ENCODE results near the gene HEPH. TPM values are rescaled to one million over a fixed set of nuclear protein-coding genes. Genes with fewer than 3 reads are reported as not detected.

Gene HEPH
- total RNA-seq, 2 donors from 2014 or later = 6.9 to 26.4 TPM

DNA sequence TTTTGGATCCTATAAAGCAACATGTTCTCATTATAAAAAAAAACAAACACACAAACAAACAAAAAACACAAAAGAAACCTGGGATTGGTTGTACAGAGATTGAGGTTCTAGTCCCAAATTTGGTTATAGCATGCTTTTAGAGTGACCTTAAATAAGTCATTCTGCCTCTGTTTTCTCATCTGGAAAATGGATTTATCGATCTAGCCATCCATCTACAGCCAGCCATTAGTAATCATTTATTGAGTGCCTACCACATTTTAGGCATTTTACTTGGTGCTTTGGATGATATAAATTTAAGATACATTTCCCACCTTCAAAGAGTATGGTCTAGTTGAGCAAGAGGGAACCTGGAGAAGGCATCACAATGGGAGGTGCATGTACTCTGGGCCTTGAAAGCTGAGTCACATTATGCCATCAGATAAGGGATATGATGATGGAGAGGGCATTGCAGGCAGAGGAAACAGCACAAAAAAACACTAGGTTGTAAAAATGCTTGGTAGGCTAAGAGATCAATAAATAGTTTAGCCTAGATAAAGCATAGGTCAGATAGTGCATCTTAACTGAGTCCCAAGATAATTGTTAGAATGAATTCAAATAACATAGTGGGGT is 91.4 kb downstream of the HEPH start:
- DNase-seq (ENCODE audit: low spot score) = no peak
- intact Hi-C loops (cut with DNase I) = no loop called here
- H3K4me1 ChIP-seq (replicated peaks) = no peaks in the 10 kb centered on the region
- no peak overlapping the region for H3K27ac ChIP-seq
- TF ChIP-seq, protein P1, sequence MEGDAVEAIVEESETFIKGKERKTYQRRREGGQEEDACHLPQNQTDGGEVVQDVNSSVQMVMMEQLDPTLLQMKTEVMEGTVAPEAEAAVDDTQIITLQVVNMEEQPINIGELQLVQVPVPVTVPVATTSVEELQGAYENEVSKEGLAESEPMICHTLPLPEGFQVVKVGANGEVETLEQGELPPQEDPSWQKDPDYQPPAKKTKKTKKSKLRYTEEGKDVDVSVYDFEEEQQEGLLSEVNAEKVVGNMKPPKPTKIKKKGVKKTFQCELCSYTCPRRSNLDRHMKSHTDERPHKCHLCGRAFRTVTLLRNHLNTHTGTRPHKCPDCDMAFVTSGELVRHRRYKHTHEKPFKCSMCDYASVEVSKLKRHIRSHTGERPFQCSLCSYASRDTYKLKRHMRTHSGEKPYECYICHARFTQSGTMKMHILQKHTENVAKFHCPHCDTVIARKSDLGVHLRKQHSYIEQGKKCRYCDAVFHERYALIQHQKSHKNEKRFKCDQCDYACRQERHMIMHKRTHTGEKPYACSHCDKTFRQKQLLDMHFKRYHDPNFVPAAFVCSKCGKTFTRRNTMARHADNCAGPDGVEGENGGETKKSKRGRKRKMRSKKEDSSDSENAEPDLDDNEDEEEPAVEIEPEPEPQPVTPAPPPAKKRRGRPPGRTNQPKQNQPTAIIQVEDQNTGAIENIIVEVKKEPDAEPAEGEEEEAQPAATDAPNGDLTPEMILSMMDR (IDR thresholded peaks at IDR 0.05) = no peak
- TF ChIP-seq POLR2AphosphoS5 (IDR thresholded peaks at IDR 0.05) (no peak), POLR2A (IDR thresholded peaks at IDR 0.05) (no peak)
- H3K9me3 ChIP-seq = no peaks in the 10 kb centered on the region
- WGBS = 79% methylated on average over 1 of the region's 1 CpG
- no peaks in the 10 kb centered on the region for H3K36me3 ChIP-seq
- no peaks in the 10 kb centered on the region for H3K27me3 ChIP-seq (replicated peaks; ENCODE audit: insufficient read depth)
- no peak overlapping the region for H3K4me3 ChIP-seq

DNA sequence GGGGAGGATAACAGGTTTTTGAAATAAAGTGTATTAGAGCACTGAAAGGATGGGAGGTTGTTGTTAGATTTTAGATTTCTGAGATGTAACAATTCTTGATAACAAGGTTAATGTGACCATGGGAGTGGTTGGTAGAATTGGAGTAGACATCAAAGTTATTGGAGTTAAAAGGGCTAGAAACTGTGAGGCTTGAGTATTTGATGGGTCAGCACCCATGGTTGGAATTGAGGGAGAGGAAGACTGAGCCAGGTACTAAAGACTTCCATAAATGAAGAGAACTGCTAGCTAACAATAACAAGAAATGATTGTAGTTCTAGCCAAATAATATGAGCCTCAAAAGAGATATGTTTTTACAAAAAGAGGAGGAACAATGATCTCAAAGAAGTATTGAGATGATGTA is 98.8 kb downstream of the HEPH start:
- H3K27me3 ChIP-seq (replicated peaks; ENCODE audit: insufficient read depth) = no peaks in the 10 kb centered on the region
- TF ChIP-seq, protein P1 (IDR thresholded peaks at IDR 0.05) = no peak
- TF ChIP-seq POLR2AphosphoS5 (IDR thresholded peaks at IDR 0.05) = no peak
- H3K36me3 ChIP-seq = no peaks in the 10 kb centered on the region
- no peak overlapping the region for H3K4me3 ChIP-seq
- intact Hi-C loops (cut with DNase I) = no loop called here
- no peaks in the 10 kb centered on the region for H3K4me1 ChIP-seq (replicated peaks)
- DNase-seq (ENCODE audit: low spot score) = no peak
- H3K27ac ChIP-seq = no peak overlapping the region
- H3K9me3 ChIP-seq = no peaks in the 10 kb centered on the region

Other genes starting within 250 kb of the HEPH start
- gene VSIG4, start 124.2 kb upstream of the HEPH start, total RNA-seq = 10 to 100 TPM; 14.5 to 31.5 TPM

All from prostate gland (tissue), 2 donors.